Spleen (tissue), 7 donors: ENCODE data around the gene DLG2.

Source experiments
- POLR2A ChIP-seq, 3 donors: fragments of 450-650 bp; IDR thresholded peaks; one replicate each; pipeline ENCODE4 v1.5.1; 2017; ENCODE audit warnings: antibody characterized with exemption in 3 of 3, mild to moderate bottlenecking in 1 of 3
- POLR2AphosphoS5 ChIP-seq, 3 donors: sonication (generic); formaldehyde crosslinking; IDR thresholded peaks; one replicate each; pipeline ENCODE4 v1.5.1; 2017; ENCODE audit warnings: antibody characterized with exemption in 3 of 3
- TF ChIP-seq, protein P1 (sequence below), 11 experiments: fragments of 200-600 bp in 7 of 11; fragments of 450-650 bp in 4 of 11; sonication (generic) in 4 of 11; IDR thresholded peaks in 8 of 11; conservative IDR thresholded peaks in 3 of 11; 1 replicate in 7 of 11; 2 replicates in 4 of 11; pipeline versions ENCODE4 v1.4.0 to v1.8.0; 2016 to 2021; ENCODE audit warnings: antibody characterized with exemption in 11 of 11, inconsistent platforms in 4 of 11, mild to moderate bottlenecking in 1 of 11
- donor health status: DM: no; HTN: no; CAD: no; lungs with moderate emphysema.
- donor health status: DM: no; HTN: no; CAD: no.
- donor health status: DM: no; HTN: no; CAD: no.

GRCh38 chr11:84853841-84854497, 773.2 kb downstream of the DLG2 start:
- TF ChIP-seq, protein P1, sequence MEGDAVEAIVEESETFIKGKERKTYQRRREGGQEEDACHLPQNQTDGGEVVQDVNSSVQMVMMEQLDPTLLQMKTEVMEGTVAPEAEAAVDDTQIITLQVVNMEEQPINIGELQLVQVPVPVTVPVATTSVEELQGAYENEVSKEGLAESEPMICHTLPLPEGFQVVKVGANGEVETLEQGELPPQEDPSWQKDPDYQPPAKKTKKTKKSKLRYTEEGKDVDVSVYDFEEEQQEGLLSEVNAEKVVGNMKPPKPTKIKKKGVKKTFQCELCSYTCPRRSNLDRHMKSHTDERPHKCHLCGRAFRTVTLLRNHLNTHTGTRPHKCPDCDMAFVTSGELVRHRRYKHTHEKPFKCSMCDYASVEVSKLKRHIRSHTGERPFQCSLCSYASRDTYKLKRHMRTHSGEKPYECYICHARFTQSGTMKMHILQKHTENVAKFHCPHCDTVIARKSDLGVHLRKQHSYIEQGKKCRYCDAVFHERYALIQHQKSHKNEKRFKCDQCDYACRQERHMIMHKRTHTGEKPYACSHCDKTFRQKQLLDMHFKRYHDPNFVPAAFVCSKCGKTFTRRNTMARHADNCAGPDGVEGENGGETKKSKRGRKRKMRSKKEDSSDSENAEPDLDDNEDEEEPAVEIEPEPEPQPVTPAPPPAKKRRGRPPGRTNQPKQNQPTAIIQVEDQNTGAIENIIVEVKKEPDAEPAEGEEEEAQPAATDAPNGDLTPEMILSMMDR (IDR thresholded peaks at IDR 0.05 in 8 of 11, conservative IDR thresholded peaks at IDR 0.05 in 3 of 11), result no peak
- TF ChIP-seq POLR2AphosphoS5 (IDR thresholded peaks at IDR 0.05), result no peak
- no peak for TF ChIP-seq POLR2A (IDR thresholded peaks at IDR 0.05)
